Epithelial cell of proximal tubule (primary cell): ENCODE data around the gene UQCRC2. TPM values are rescaled to one million over a fixed set of nuclear protein-coding genes. Genes with fewer than 3 reads are reported as not detected.

Experiments
- DNase-seq: peaks from one replicate; pipeline ENCODE4 v3.0.0-alpha.2; 2011; ENCODE audit warnings: low read depth
- H3K4me3 ChIP-seq: 2 replicates; pipeline ENCODE4 v1.5.1; 2011; ENCODE audit warnings: low read depth, mild to moderate bottlenecking, low read length
- CTCF ChIP-seq: conservative IDR thresholded peaks from 2 replicates; pipeline ENCODE4 v1.5.1; 2012; ENCODE audit warnings: low read depth, mild to moderate bottlenecking, low read length
- total RNA-seq: library from RNA; depleted of rRNA; stranded (reverse); fragments of >200 nt; gene quantifications from 2 replicates; pipeline ENCODE4 v1.2.3, GENCODE V29; 2015

Gene UQCRC2
- total RNA-seq, 1 donor from 2014 or later: 163 TPM

- no peak for TF ChIP-seq CTCF
- no peak for DNase-seq
- no peak overlapping the region for H3K4me3 ChIP-seq
Observed at GRCh38 chr16:21962475-21962874, 9.3 kb downstream of the UQCRC2 start.

- DNase-seq: no peak
- no peak for TF ChIP-seq CTCF
- H3K4me3 ChIP-seq: no peak overlapping the region
Observed at GRCh38 chr16:21963887-21964286, 10.7 kb downstream of the UQCRC2 start.

GRCh38 chr16:21964353-21964752 lies 11.2 kb downstream of the UQCRC2 start:
- TF ChIP-seq CTCF: no peak
- no peak overlapping the region for H3K4me3 ChIP-seq
- no peak for DNase-seq

GRCh38 chr16:21971856-21972255 lies 18.7 kb downstream of the UQCRC2 start:
- no peak for DNase-seq
- no peak for TF ChIP-seq CTCF
- no peak overlapping the region for H3K4me3 ChIP-seq

- no peak for TF ChIP-seq CTCF
- no peak overlapping the region for H3K4me3 ChIP-seq
- DNase-seq: no peak
Observed at GRCh38 chr16:21973945-21974344, 20.8 kb downstream of the UQCRC2 start.

- no peak overlapping the region for H3K4me3 ChIP-seq
- TF ChIP-seq CTCF: no peak
- no peak for DNase-seq
Observed at GRCh38 chr16:21980032-21980431, 26.9 kb downstream of the UQCRC2 start.

- TF ChIP-seq CTCF: no peak
- no peak for DNase-seq
- H3K4me3 ChIP-seq: no peak overlapping the region
Observed at GRCh38 chr16:21982108-21982507, 28.9 kb downstream of the UQCRC2 start.
